ENCODE measurements around the gene EEIG1.
"Not testable (repeated sequence)": the region's sequence is repeated elsewhere in the genome, so short reads cannot be mapped to it uniquely, and the experiment has no call there.

EEIG1 gene

DNA sequence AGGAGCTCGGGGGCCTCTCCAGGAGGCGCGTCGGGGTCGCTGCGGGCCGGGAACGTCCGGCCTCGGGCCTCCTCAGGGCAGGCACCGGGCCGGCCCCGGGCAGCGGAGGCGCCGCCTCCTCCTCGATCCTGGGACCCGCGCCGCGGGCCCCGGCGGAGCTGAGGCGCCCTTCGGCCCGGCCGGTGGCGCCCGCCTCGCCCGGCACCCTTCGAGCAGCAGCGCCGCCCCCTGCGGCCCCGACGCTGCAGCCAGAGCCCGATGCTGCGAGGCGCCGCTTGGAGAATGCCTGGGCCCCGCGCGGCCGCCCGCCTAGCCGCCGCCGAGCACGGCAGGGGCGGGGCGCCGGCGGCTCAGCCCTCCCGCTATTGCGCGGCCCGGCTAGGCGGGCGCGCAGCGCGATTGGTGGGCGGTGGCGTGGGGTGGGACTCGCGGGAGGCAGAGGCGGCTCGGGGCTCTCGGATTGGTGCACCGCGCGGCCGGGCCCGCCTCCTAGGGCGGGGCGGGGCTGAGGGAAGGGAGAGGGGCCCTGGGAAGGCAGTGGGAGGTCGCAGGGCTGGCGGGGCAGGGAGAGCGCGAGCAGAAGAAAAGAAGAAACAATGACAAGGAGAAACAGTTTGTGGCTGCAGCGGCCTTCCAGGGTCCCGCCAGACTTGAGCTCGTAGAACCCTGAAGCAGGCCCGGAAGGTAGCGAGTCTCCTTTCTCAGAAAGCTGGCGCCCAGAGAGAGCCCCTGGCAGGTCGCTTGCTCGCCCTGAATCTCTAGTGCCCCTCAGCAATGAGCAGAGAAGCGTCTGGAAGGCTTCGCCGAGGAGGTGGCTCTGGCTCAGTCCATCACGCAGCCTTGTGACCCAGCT is at the start of gene EEIG1:
EEIG1 (minus strand) TSS at position 284 of the 853 bp plus-strand sequence. CDS start 852 bp downstream, outside the sequence.
- peak; percentile 97 to 99 for DNase-seq

DNA sequence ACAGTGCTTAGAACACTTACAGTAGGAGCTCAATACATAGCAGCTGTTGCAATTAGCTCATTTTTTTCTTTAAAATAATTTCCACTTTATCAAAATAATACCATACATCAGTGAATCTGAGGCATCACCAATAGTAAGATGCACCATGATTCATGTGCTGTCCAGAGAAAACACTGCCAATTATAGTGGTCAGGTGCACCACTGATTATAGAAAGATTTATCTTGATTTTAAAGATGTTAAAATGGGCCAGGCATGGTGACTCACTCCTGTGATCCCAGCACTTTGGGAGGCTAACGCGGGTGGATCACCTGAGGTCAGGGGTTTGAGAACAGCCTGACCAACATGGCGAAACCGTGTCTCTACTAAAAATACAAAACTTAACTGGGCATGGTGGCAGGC is 46.9 kb upstream of the EEIG1 start:
- no peak for DNase-seq

DNA sequence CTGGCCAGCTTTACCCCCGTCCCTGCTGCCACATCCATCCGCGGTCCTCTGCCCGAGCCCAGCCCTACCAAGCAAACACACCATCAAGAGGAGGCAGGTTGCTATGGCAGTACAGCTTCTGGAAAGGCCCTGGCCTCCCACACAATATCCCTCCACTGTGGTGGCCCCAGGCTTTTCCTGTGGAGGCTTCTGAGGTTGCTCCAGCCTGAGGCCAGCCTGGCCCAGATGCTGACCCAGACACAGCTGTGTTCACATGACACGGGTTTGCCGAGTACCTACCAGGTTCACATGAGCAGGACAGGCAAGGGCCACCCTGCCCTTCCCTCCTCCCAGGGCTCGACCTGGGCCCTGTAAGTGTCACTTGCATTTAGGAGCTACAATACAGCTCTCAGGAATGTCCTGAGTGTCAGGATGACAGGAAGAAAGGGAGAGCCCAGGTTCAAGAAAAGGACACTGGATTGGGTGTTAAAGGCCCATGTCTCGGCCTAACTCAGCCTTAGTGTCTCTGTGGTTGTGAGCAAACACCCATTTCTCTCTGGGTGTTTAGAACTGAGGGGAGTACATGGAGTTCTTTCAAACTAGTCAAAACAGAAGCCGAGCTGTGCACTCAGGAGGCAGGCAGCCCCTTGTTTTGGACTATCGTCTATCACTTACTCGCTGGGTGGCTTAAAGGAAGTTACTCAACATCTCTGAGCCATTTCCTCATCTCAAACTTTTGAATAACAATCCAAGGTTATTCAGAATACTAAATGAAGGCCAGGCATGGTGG is 46.2 kb upstream of the EEIG1 start:
- DNase-seq: no peak

DNA sequence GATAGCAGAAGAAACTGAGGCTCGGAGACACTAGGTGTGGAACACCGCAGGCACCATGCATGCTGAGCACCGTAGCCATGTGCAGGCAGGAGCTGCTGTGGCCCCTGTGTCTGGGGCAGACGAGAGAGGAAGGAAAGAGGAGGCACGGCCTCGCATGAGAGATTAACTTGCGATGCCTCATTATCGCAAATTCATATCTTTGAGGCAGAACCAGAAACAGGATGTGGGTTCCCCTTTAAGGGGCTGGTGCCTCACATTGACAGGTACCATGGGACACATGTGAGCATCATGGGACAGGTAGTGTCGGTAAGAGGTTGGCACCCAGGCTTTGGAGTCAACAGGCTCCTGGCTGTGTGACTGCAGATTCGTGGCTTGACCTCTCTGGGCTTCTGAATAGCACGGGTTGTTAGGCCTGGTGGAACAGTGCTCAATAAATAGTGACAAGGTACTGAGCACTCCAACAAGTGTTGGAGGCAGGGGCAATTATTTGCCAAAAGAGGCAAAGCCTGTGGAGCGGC is 45.5 kb upstream of the EEIG1 start:
- peak; percentile 46 to 81 for DNase-seq

DNA sequence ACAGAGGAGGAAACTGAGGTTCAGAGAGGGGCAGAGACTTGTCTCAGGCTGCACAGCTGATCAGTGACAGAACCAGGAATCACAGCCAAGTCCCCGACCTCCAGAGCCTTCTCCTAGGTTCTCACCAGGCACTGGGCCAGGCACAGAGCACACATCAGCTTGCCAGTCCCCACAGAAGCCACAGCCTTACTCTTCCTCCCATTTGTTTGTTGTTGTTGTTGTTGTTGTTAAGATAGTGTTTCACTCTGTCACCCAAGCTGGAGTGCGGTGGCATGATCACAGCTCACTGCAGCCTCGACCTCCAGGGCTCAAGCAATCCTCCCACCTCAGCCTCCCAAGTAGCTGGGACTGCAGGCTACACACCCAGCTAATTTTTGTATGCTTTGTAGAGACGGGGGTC is 44.9 kb upstream of the EEIG1 start:
- DNase-seq: no peak

DNA sequence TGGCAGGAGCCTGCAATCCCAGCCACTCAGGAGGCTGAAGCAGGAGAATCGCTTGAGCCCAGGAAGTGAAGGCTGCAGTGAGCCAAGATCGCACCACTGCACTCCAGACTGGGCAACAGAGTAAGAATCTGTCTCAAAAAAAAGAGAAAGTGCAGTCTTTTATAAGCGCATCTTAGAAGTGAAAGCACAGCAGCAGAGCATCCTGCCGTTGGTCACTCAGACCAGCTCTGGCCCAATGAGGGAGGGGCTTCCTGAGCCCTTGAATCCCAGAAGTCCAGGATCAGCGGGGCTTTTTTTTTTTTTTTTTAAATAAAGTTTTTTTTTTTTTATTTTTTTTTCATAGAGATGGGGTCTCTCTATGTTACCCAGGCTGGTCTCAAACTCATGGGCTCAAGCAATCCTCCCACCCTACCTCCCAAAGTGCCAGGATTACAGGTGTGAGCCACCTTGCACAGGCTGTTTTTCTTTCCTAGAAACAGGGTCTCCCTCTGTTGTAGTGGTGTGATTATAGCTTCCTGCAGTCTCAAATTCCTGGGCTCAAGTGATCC is 44.0 kb upstream of the EEIG1 start:
- DNase-seq: no peak

DNA sequence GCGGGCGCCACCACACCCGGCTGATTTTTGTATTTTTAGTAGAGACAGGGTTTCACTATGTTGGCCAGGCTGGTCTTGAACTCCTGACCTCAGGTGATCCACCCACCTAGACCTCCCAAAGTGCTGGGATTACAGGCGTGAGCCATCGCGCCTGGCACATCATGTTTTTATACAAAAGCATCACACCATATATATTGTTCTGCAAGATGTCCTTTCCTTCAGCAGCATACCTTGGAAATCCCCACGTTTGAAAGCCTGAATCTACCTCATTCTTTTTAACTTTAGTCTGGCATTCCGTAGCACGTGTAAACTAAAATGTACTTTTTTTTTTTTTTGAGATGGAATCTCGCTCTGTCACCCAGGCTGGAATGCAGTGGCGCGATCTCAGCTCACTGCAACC is 42.9 kb upstream of the EEIG1 start:
- DNase-seq: not testable (repeated sequence)

DNA sequence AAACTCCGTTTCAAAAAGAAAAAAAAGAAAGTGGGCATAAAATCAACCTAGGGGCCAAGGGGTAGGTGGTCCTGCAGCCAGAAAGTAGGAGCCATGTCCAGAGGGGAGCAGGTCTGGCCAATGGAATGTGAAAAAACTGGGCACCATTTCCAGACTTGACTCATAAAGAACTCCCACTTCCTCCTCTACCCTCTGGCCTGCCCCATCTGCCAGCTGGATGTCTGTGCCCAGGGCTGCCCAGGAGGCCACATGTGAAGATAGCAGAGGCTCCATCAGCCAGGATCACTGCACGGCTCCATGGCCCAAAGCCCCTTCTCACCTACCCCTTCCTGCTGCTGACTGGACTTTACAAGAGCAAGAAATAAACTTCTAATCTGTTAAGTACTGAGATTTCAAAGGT is 42.1 kb upstream of the EEIG1 start:
- DNase-seq: no peak

DNA sequence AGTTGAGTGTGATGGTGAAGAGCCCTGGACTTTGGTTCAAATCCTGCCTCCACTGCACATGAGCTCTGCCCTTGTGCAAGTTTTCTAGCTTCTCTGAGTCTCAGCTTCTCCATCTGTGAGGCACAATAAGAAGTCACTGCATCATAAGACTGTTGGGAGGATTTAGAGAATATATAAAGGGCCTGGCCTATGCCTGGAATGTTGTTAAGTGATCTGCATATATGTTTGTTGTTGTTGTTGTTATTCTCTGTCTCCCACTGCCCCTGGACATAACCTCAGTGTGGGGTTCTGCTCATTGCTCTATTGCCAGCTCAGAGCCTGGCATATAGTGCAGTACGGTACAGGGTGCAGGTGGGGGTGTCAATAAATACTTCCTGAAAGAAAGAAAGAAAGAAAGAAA is 40.3 kb upstream of the EEIG1 start:
- no peak for DNase-seq

DNA sequence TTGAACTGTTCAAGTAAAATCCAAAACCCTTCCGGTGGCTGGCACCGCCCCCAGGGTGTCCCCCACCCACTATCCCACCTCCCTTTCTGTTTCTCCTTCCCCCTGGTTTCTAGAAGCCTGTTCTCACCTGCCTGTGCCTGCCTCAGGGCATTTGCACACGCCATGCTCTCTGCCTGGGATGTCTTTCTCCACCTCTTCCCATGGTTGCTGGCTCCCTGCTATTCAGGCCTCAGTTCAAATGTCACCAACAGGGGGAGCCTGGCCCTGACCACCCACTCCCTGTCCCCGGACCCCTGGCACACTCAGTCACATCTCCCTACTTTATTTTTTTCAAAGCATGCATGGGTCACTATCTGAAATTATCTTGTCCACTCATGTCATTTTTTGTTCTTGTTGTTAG is 39.9 kb upstream of the EEIG1 start:
- DNase-seq: no peak

DNA sequence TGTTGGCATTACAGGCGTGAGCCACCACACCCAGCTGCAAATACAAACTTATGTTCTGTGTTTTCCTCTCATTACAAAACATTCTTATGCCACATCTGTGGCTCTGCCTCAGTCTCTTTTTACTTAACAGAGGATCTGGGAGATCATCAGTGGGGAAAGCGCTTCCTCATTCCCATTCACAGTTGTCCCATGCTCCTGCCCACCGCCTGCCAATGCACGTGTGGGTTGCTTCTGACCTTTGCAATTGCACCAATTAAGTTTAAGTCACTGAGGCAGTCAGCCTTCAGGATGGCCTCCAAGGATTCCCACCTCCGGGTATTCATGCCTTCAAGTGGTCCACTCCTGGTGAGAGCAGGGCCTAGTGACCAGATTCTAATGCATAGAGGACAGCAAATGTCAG is 34.9 kb upstream of the EEIG1 start:
- no peak for DNase-seq

DNA sequence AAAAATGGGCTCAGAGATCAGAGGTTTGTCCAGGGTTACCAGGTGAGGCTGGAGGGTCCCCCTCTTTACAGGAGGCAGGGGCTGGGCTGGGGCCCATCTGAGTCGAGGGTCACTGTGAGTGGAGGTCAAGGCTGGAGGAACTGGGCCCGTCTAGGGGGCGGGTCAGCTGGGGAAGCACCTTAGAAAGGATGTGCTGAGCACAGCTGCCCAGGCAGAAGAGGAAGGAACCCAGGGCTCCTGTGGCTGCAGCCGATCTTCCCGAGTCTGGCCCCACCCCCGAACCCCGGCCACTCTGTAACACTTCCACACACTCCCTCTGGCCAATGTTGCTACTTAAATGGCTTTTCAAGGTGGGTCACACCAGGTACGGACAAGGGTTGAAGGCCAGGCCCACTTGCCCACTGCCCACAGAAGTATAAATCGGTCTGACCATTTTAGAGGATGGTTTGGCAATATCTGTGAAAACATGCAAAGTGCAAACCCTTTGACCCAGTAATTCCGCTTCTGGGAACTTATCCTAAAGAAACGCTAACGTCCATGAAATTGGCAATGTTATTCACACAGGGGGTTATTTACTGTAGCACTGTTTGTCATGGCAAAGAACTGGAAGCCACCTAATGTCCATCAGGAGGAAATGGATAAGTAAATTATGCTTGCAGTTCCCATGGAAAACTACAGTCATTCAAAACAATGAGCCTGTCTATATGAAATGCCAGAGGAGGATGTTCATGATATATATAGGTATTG is 30.5 kb upstream of the EEIG1 start:
- DNase-seq: no peak

DNA sequence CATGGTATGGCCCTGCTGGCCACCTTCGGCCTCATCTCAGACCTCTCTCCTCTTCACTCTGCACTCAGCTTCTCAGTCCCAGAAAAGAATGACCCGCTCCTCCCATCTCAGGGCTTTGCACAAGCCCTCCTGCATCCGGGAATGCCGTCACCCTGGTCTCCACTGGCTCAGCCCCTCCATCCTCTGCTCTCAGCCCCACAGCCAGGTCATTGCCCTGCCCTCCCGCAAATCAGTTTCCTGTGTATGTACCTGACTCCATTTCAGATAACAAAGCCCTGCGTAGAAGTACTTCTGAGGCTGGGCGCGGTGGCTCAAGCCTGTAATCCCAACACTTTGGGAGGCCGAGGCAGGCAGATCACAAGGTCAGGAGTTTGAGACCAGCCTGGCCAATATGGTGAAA is 28.9 kb upstream of the EEIG1 start:
- DNase-seq: no peak

DNA sequence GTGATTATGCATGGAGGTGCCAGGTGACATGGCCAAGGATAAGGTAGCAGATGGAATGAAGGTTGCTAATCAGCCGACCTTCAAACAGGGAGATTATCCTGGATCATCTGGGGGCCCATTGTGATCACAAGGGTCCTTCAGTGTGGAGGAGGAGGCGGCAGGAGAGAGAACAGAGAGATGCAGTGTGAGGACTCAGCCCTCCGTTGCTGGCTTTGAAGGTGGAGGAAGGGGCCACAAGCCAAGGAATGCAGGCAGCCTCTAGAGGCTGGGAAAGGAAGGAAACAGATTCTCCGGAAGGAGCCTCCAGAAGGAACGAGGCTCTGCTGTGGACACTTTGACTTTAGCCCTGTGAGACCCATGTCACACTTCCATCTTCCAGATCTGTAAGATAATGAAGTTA is 27.4 kb upstream of the EEIG1 start:
- no peak for DNase-seq

DNA sequence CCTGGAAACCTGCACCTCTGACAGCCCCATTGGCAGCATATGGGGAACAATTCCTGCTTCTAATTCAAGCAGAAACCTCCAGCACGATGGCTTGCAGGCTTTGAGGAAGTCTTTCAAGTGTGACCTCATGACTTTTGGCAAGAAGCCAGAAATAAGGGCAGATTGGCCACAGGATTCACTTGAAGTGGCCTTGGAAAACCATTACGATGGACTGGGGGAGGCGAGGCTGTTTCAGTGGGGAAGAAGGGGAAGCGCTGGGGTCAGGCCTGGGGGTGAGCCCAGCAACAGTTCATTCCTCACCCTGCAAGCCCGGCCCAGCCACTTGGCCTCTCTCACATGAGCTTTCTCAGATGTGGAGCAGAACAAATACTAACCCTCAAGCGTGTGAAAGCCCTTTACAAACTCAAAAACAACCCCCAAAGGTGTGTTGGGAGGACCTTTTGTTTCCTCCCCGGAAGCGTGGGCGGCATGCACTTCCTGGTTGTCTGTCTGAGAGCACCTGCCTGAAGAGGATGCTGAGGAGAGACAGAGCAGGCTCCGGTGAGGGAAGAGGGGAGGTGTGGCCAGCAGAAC is 26.9 kb upstream of the EEIG1 start:
- peak; percentile 85 to 91 for DNase-seq

DNA sequence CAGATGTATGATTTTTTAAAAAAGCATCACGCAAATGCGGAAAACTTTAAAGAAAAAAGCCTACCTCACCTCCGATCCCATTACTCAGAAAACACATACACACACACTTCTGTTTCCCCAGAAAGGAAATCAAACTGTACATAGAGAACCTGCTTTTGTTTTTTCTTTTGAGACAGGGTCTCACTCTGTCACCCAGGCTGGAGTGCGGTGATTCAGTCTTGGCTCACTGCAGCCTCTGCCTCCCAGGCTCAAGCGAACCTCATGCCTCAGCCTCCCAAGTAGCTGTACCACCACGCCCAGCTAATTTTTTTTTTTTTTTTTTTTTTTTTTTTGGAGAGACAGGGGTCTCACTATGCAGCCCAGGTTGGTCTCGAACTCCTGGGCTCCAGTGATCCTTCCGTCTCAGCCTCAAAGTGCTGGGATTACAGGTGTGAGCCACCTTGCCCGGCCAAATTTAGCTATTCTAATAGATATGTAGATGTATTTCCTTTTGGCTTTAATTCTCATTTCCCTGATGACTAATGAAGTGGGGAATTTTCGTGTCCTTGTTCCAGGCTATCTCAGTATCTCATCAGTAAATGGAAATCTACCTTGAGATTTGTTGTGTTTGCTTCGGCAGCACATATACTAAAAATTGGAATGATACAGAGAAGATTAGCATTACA is 25.7 kb upstream of the EEIG1 start:
- no peak for DNase-seq

DNA sequence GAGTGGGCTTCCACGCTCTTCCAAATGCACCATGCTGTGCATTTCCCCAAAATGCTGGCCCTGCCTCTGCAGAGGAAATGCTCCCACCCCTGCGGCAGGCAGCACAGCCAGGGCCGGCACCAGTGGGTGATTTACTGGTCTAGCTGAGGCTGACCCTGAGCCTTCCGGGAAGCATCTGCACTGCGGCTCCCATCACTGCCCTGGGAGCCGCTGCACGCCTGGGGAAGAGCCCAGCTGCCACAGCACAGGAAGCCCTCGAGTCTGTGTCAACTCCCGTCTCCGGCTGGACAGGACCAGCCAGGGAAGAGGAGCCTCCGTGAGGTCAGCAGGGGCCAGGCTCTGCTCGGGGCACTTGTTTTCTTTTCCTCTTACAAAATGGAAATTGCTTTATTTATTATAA is 25.1 kb upstream of the EEIG1 start:
- DNase-seq: no peak

DNA sequence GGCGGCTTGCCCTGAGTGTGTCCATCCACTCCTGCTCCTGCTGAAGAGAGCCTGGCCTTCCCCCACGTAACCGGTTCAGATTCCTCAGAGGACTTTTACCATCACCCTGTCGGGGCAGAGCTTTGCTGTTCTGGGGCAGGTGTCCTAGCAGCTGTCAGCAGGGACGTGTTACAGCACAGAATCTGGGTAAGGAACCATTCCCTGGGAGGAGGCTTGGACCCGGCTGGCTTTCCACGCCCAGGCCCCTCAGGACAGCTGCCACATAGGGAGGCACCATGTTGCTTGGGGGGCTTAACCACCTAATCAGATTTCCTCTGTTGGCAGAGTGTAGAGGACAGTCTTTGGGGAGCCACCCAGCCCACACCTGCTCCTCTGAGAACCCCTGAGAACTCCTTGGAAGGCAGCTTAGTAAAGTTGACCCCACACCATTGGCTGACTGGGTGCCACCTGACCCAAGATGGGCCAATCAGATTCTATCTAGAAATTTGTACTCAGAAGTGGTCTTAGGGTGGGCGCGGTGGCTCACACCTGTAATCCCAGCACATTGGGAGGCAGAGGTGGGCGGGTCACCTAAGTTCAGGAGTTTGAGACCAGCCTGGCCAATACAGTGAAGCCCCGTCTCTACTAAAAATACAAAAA is 23.3 kb upstream of the EEIG1 start:
- no peak for DNase-seq

DNA sequence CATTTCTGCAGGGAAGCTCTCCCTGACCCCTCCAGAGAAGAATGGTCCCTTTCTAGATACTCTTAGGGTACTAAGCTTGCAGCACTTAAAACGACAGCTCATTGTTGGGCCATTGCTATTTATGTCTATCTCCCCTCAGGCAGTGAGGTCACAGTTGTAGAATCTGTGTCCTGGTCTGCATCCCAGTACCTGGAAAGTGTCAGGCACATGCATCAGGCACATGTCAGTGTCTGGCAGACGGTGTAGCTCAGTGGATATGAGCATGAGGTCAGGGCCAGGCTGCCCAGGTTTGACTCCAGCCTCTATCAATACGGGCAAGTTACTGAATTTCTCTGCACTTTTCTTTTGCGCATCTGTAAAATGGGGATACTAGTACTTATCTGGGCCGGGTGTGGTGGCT is 22.2 kb upstream of the EEIG1 start:
- no peak for DNase-seq

DNA sequence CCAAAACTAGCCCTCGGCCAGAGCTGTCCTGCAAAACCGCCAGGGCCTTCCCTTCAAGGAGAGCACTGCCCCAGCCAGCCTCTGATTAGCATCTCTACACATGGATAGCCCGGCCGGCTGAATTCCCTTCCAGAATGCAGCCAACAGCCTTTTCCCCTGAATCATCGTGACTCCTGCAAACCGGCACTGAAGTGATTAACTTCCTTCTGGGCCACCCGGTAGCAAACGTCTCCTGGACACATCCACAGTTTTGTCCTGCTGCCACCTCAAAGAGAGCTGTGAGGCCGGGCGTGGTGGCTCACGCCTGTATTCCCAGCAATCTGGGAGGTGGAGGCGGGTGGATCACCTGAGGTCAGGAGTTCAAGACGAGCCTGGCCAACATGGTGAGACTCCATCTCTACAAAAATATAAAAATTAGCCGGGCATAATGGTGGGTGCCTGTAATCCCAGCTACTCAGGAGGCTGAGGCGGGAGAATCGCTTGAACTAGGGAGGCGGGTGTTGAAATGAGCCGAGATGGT is 21.1 kb upstream of the EEIG1 start:
- DNase-seq: no peak

DNA sequence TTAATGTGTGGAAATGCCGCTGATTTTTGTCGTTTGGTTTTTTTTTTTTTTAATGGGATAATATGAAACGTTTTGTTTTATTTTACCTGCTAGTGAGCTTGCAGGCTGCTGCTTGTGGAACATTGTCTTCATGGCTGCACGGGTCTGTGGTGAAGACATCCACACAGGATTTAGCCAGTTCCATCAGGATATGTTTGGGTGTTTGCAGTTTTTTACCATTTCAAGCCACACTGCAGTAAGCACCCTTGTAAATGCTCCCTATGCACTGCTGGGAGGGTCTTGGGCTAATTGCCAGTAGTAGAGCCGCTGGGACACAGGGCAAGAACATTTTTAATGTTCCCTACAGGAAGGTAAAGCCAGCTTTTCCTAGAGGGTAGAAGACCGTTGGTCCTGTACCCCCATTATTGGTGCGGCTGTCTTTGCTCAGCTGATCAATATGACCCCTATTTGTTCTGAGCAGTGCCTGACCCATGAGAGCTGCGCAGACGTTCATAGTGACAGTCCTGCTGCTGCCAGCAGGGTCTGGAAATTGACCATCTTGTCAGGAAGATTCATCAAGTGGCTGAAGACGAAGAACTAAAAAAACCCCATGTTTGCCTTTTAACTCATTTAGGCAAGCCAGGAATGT is 20.5 kb upstream of the EEIG1 start:
- no peak for DNase-seq
